COLO668 (cell line): ENCODE results near the gene NSMCE3.

Source experiments
- DNase-seq: peaks from one replicate; lab custom pipeline; 2025; ENCODE audit not compliant: unreplicated experiment; lab: John Stamatoyannopoulos, UW

The NSMCE3 gene

DNA sequence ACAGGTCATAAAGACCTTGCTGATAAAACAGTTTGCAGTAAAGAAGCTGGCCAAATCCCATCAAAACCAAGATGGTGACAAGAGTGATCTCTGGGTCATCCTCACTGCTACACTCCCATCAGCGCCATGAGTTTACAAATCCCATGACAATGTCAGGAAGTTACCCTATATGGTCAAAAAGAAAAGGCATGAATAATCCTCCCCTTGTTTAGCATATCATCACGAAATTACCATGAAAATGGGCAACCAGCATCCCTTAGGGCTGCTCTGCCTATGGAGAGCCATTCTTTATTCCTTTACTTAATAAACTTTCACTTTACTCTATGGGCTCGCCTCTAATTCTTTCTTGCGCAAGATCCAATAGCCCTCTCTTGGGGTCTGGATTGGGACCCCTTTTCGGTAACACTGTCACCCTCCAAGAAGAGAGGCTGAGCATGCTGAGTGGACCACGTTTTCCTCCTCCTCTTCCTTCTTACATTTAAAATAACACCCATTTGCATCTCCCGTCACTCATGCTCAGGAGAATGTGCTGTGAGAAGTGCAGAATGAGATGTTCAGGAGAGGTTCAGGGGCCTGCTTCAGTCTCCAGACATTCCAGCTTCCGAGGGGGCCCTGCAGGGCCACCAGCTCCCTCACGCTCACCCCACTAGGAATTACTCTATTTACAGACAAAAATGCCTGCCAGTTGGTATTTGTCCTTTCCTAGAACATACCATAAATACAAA is 47.3 kb downstream of the NSMCE3 start:
- DNase-seq = no peak

DNA sequence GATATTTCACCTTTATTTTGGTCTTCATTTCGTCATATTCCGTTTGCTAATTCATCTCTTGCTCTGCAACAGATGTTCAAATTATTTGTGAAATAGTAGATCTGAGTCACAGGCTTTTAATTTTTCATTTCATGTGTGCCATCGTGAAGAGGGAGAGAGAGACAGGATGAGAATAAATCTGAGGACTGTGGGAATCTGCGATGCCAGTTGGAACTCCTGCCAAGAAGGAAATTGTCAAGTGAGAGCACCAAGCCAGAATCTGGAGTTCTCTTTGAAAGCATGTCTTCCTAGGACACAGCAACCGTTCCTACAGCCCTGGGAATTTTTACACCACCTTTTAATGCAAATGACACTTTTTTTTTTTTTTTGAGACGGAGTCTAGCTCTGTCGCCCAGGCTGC is 48.8 kb downstream of the NSMCE3 start:
- no peak for DNase-seq

DNA sequence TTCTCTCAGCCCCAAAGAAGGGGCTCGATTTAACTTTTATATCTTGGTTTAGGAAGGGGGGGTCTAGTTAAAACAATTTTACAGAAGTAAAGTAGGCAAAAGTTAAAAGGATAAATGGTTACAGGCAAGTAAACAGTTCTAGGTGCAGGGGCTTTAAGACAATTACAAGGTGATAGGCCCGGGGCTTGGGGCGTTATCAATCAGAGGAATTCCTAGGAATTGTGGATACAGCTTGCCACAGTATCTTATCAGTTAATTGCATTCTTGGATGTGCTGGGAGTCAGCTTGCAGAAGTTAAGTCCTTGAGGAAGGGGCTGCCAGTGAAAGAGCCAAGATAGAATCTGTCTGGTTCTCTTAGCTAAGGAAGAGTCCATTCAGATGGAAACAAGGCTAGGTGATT is 52.7 kb downstream of the NSMCE3 start:
- DNase-seq = no peak
